Retinal pigment epithelial cell (primary cell): ENCODE data around the gene EIF4G3.
A peak's percentile ranks its signal among the peaks of the same experiment; 100 is the strongest.

ENCODE experiments used
- DNase-seq: peaks from one replicate; pipeline ENCODE4 v3.0.0-alpha.2; 2010; ENCODE audit warnings: low read depth
- H3K4me3 ChIP-seq: 2 replicates; pipeline ENCODE4 v1.5.1; 2011; ENCODE audit warnings: mild to moderate bottlenecking, low read length, control low read depth, moderate library complexity
- CTCF ChIP-seq: conservative IDR thresholded peaks from 2 replicates; pipeline ENCODE4 v1.5.1; 2011; ENCODE audit warnings: low read depth, low read length, control low read depth, inconsistent platforms

EIF4G3 gene

GRCh38 chr1:20972855-20973254 is 203.8 kb downstream of the EIF4G3 start:
- H3K4me3 ChIP-seq = no peak overlapping the region
- no peak for TF ChIP-seq CTCF
- no peak for DNase-seq

- DNase-seq = no peak
- H3K4me3 ChIP-seq = no peak overlapping the region
Measured at GRCh38 chr1:20964540-20965484, 211.9 kb downstream of the EIF4G3 start.

GRCh38 chr1:20962576-20963258 is 214.0 kb downstream of the EIF4G3 start:
- H3K4me3 ChIP-seq = no peak overlapping the region
- no peak for TF ChIP-seq CTCF
- no peak for DNase-seq

More at GRCh38 chr1:20964540-20965484, 211.9 kb downstream of the EIF4G3 start:
- TF ChIP-seq CTCF = no peak

GRCh38 chr1:20958430-20958829 is 218.3 kb downstream of the EIF4G3 start:
- DNase-seq = no peak
- H3K4me3 ChIP-seq = no peak overlapping the region
- no peak for TF ChIP-seq CTCF

GRCh38 chr1:20956272-20956671 is 220.4 kb downstream of the EIF4G3 start:
- H3K4me3 ChIP-seq = no peak overlapping the region
- DNase-seq = peak; percentile 8
- TF ChIP-seq CTCF = no peak

GRCh38 chr1:20950679-20951078 is 226.0 kb downstream of the EIF4G3 start:
- no peak overlapping the region for H3K4me3 ChIP-seq
- no peak for TF ChIP-seq CTCF
- DNase-seq = no peak
